AG20443 (cell line): Measurements from ENCODE around the gene RCSD1.

Experiments used
- DNase-seq: peaks from one replicate; pipeline ENCODE4 v3.0.0; 2012; ENCODE audit warnings: low spot score, mixed read lengths

RCSD1 gene

GRCh38 chr1:167666416-167666815 is 36.4 kb downstream of the RCSD1 start:
- peak; percentile 88 for DNase-seq

GRCh38 chr1:167667536-167667935 is 37.5 kb downstream of the RCSD1 start:
- no peak for DNase-seq

- DNase-seq, result no peak
Observed at GRCh38 chr1:167668108-167668507, 38.1 kb downstream of the RCSD1 start.

DNA sequence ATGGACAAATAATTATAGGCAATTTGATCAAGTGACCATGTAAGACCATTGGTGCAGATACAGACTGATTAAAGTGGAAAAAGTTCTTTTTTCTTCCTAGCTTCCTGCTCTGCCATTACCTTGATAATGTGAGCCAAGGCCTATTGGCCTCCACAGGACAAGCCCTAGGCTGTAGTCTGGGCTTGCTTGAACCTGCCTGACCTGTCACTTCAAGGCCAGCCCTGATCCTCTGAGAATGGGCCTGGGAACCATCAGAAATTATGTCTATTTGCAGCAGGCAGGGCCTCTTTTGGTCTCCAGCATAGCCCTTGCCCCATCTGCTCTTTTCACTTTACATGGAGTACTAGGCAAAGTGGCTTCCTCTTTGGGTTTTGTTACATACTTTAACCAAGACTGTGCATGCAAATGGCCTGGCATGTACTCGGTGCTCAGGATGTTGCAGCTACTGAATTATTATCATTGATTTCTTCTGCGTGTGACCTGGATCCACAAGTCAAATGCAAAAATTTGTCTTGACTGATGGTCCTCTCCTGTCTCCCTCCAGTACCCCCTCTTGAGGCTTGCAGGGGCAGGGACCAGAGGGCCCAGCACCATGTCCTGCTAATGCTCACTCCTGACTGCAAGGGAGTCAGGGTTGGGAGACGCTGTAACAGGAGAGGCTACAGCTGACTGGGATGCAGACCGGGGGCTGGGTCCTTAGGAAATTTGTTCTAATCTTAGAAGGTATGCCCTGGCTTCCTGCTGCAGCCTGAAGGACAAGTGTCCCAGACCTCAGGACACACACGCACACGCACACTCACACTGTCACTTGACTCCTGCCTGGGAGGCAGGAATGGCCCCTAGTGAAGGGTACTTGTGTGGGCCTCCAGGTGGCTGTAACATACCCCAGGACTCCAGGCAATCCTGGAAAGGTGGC is 39.4 kb downstream of the RCSD1 start:
- no peak for DNase-seq

GRCh38 chr1:167670563-167670962 is 40.5 kb downstream of the RCSD1 start:
- no peak for DNase-seq

DNA sequence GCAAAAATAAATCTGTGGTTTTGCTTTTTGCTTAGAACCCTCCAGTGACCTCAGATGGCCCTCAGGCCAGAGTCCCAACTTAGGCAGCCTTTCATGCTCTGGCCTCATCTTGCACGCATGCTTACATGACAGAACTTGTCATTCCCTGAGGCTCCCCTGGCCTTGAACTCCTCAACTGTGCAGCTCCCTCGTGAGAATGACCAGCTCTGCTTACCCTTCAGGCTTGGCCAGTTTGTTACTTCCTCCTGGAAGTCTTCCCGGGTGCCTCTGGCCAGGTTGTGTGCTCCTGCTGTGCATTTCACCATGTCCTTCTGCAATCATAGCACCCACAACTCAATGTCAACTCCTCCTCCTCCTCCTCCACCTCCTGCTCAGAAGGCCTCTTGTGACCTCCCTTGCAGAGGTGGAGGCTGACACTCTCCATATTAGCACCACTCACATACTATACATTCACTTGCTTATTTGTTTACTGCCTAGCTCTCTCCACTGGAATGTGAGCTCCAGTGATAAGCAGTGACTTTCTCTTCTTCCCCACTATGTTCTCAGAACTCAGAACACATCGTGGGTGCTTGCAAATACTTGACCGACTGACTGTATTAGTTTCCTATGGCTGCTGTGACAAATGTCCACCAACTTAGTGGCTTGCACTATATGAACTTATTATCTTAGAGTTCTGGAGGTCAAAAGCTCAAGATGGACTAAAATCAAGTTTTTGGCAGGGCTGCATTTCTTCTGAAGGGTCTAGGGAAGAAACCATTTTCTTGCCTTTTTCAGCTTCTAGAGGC is 41.9 kb downstream of the RCSD1 start:
- DNase-seq, result no peak

DNA sequence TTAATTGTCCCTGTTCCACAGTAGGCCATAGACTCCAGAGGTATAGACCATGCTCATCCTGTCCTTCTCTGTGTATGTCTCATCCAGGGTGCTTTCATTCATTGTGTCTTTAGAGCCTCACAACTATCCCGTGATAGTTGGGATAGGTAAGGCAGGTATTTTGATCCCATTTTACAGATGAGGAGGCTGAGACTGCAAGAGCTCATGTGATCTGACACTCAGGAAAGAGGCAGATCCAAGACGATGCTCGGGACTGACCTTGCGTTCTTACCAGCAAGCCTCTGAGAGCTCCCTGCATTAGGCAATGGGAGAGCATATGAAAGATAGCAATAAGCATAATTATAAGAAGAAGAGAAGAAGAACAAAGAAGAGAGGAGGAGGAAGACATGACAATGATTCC is 42.8 kb downstream of the RCSD1 start:
- DNase-seq, result no peak

DNA sequence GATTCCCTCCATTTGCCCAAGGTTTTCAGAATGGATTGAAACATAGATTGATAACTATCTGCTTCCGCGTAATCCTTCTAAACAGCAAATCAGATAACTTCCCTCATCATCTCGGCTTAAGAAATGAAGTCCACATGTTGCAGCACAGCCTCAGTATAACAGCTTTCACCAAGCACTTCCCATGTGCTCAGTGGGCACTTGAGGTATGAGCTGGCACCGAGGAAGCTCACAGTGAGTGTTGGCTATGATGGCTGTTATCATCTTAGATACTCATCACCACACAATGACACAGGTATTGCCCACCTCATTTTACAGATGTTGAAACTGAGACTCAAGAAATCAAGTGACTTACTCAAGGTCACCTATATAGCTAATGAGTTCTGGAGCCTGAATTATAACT is 43.2 kb downstream of the RCSD1 start:
- no peak for DNase-seq

- DNase-seq, result no peak
Observed at GRCh38 chr1:167674156-167674555, 44.1 kb downstream of the RCSD1 start.

DNA sequence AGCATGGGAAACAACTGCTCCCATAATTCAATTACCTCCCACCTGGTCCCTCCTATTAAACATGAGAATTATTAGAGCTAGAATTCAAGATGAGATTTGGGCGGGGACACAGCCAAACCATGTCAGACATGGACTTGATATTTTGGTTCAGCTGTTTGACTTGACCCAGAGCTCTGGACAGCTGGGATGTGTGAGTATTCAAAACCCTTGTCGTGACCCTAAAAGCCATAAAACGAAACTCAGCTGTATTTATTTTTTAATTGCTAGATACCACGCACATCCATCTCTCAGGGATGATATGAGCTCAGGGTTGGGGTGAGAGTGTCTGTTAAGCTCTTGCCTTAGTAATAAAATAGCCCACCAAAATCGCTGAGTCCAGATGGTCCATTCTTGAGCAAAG is 45.4 kb downstream of the RCSD1 start:
- DNase-seq, result no peak

DNA sequence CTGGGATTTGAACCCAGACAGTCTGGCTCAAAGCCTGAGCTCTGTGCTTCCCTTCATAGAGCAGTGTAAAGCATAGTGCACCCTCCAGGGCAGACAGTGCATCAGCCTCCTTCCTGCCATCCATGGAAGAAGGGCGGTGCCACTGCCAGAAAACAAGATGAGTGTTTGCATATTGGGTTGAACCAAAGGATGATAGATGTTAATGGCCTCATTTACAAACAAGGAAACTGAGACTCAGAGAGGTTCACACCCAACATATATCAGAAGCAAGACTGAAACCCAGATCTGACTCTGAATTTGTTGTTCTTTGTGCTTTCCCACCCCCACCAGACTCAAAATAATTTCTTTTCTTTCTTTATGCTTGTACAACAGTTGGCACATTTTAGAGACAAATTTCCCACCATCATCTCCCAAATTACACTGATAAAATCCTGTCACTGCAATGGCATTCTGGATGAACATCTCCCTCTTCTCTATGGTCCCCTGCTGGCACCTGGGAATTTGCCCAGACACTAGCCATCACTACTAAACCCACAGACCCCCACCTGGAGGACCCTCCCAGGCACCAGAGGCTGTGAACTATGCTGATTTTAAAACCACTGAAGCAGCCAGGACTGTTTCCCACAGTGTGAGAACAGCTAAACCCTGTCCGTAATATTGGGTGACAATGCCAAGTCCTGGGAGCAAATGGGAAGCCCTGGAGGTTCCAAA is 46.3 kb downstream of the RCSD1 start:
- DNase-seq, result no peak

DNA sequence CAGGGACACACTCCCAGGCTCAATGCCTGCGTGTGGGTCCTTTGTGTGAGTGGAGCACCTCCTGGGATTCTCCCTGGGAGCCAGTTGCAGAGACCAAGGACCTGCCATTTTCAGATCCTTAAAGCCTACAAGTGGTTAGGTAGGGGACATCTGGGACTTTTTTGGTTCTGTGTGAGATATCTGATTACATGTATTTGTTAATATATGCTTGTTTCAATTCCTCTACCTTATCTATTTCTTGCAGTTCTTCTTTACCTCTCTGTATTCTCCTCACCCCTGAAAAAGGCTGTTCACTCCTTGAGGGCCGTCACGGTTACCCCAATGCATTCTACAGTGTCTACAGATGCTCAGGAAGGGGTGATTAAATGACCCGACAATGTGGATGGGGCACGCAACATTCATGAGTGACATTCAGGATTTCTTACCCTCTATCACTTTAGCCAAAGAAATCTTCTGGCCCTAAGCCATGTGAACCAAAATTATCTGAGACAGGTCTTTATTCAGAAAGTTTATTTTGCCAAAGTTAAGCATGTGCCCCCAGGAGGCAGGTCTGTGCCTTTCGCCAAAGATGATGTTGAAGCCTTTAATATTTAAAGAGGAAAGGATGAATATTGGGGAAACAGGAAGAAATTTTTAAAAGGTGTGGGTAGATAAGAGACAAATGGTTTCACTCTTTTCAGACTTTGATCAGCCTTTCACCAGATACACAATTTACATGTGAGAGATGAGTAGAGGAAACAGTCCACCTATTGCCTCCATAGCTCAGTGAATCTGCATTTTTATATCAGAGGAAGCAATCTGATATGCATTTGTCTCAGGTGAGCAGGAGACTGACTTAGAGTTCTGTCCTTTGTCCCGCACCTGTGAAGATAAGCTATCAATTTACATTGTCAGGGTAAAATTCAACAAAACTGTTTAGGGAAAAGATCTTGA is 47.1 kb downstream of the RCSD1 start:
- no peak for DNase-seq

GRCh38 chr1:167678422-167678821 is 48.4 kb downstream of the RCSD1 start:
- DNase-seq, result no peak

DNA sequence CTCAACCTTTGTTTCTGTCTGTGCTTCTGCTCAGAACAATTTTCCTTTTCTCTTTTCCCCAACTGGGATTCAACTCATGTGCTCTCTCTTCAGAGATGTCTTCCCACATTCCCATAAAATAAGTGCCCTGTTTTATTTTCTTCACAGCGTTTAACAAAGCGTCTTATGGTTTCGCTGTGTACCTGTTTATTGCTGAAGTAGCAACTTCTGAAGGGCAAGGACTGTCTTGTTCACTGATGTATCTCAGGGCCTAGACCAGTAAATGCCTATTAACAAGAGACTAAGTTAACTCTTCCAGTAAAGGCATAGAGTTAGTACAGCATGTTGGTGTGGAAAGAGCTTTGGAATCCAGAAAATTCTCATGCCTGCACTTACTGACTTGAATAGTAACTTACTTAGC is 48.8 kb downstream of the RCSD1 start:
- DNase-seq, result no peak

GRCh38 chr1:167679714-167680113 is 49.7 kb downstream of the RCSD1 start:
- DNase-seq, result no peak

DNA sequence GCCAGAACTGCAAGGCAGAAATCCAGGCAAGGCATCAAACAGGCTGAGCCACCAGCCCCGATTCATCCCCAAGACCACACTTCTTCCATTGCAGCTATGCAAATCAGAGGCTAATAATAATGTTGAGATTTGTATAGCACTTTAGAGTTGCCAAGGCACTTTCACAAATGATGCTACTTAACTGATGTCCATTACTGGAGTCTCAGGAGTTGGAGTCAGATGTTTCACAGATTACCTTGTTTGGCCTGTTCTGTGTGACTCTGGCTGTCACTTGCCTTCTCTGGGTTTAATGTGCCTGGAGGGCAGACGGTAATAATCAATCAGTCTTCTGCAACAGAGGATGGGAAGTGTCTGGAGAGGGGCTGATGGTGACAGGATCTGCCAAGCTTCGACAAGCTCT is 51.0 kb downstream of the RCSD1 start:
- DNase-seq, result no peak

- DNase-seq, result no peak
Observed at GRCh38 chr1:167681451-167682098, 51.5 kb downstream of the RCSD1 start.

GRCh38 chr1:167683226-167683625 is 53.2 kb downstream of the RCSD1 start:
- DNase-seq, result no peak

DNA sequence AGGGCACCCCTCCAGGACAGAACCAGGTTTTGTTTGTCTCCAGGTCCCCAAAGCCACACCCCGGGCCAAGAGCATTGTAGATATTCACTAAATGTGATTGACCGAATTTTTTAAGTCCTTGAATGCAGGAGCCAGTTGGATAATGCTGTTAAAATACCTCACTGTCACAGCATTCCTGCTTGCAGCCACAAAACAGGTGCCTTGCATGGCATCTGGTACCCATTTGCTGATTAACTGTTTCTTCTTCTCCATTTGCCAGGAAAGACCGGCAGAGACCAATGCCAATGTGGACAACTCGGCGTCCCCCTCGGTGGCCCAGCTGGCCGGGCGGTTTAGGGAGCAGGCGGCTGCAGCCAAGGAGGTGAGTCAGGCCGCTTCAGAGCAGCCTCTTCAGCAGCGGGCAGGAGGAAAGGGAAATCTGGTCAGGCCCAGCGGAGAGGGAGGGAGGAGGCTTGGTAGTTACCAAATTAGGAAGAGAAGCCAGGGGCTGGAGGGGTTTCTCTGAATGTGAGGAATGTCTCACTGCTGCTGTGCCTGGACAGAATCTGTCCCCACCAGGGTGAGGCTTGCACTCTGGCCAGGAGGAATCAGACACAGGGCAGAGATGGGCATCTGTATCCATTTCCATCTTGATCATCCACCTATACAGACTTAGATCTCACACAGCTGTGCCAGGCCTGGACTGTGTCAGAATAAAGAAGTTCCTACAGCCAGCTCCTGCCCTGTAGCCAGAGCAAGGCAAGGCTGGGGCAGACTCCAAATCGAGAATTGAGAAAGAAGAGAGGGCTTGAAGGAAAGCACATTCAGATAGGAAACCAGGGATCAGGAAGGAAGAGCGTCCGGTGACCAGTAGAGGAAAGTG is 53.8 kb downstream of the RCSD1 start:
- DNase-seq, result peak; percentile 71

DNA sequence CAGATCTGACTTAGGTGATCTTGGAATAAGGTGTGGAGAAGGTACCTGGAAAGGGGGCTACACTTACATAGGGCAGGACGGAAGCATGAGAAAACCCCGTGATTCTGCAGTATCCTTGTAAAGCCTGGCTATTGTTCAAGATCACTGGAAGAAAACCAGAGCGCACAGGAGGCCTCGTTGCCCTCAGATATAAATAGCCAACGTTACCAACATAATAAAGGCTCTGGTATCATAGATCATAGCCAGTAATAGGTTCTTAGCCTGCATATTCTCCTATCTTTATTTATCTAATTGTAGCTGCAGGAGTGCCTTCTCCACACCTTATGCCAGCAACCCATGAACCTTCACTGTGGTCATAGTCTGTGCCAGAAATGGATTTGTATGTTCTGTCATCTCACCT is 55.8 kb downstream of the RCSD1 start:
- no peak for DNase-seq
